OCI-LY7 (cell line): ENCODE measurements around the gene SPCS3. TPM values are rescaled to one million over a fixed set of nuclear protein-coding genes. Genes with fewer than 3 reads are reported as not detected.

Source experiments
- BruUV-seq: library from RNA; stranded (reverse); fragments of 400-500 nt; replicated peaks from 2 replicates; lab custom pipeline; 2021; lab: Mats Ljungman, UMichigan
- CTCF ChIA-PET: fragments of 300-600 bp; sonication (Branson Sonifier 250); formaldehyde crosslinking; loops from one replicate; lab custom pipeline; 2022; ENCODE audit warnings: antibody characterized with exemption; ENCODE audit not compliant: unreplicated experiment; lab: Charles Lee
- POLR2A ChIA-PET: fragments of 300-600 bp; sonication (Branson Sonifier 250); formaldehyde crosslinking; loops from one replicate; lab custom pipeline; 2022; ENCODE audit warnings: antibody characterized with exemption; lab: Charles Lee
- DNase-seq: peaks from one replicate; pipeline ENCODE4 v3.0.0-alpha.2; 2015; ENCODE audit warnings: low spot score
- H2AFZ ChIP-seq: fragments of 200-600 bp; sonication (generic), shearing (Covaris generic); 2 replicates; pipeline ENCODE4 v1.6.1; 2014; ENCODE audit warnings: mild to moderate bottlenecking, antibody characterized with exemption, low read length, moderate library complexity
- H3K27ac ChIP-seq: fragments of 200-600 bp; sonication (generic); 2 replicates; pipeline ENCODE4 v1.5.1; 2014; ENCODE audit warnings: mixed run types, low read depth, mild to moderate bottlenecking, moderate library complexity, low read length, inconsistent platforms; ENCODE audit not compliant: poor library complexity, severe bottlenecking
- H3K36me3 ChIP-seq: fragments of 200-600 bp; sonication (generic); 2 replicates; pipeline ENCODE4 v1.6.1; 2014; ENCODE audit warnings: mild to moderate bottlenecking, antibody characterized with exemption, low read length, moderate library complexity, mixed read lengths; ENCODE audit not compliant: insufficient read depth
- H3K4me1 ChIP-seq: fragments of 200-600 bp; sonication (generic); 2 replicates; pipeline ENCODE4 v1.5.1; 2014; ENCODE audit warnings: mild to moderate bottlenecking, low read length; ENCODE audit not compliant: insufficient read depth, poor library complexity, severe bottlenecking
- H3K4me2 ChIP-seq: fragments of 200-600 bp; sonication (generic); 2 replicates; pipeline ENCODE4 v1.6.1; 2014; ENCODE audit warnings: mild to moderate bottlenecking, low read length
- H3K4me3 ChIP-seq: fragments of 200-600 bp; sonication (generic); 2 replicates; pipeline ENCODE4 v1.5.1; 2014; ENCODE audit warnings: mild to moderate bottlenecking, low read depth, low read length; ENCODE audit not compliant: poor library complexity, severe bottlenecking
- H3K79me2 ChIP-seq: fragments of 200-600 bp; sonication (generic); 2 replicates; pipeline ENCODE4 v1.6.1; 2016; ENCODE audit warnings: low read depth, mild to moderate bottlenecking, low read length, moderate library complexity, mixed read lengths; ENCODE audit not compliant: insufficient read depth
- H3K9me2 ChIP-seq: fragments of 200-600 bp; sonication (generic); 2 replicates; pipeline ENCODE4 v1.6.1; 2016; ENCODE audit warnings: mild to moderate bottlenecking, low read length, mixed read lengths; ENCODE audit not compliant: insufficient read depth
- H3K9me3 ChIP-seq: fragments of 200-600 bp; sonication (generic); 2 replicates; pipeline ENCODE4 v1.6.1; 2014; ENCODE audit warnings: mild to moderate bottlenecking, mixed run types, low read length, mixed read lengths
- H4K20me1 ChIP-seq: fragments of 200-600 bp; sonication (generic); 2 replicates; pipeline ENCODE4 v1.6.1; 2014; ENCODE audit warnings: mild to moderate bottlenecking, antibody characterized with exemption, low read length, moderate library complexity, mixed read lengths; ENCODE audit not compliant: insufficient read depth
- CTCF ChIP-seq: fragments of 200-600 bp; sonication (generic); conservative IDR thresholded peaks from 2 replicates; pipeline ENCODE4 v1.5.1; 2014; ENCODE audit warnings: mild to moderate bottlenecking, antibody characterized with exemption, low read length, moderate library complexity, mixed read lengths
- EZH2phosphoT487 ChIP-seq: fragments of 200-600 bp; sonication (generic); IDR thresholded peaks from 2 replicates; pipeline ENCODE4 v1.6.1; 2018; ENCODE audit warnings: low read depth, borderline replicate concordance, mild to moderate bottlenecking, mixed run types, antibody characterized with exemption, low read length, moderate library complexity, mixed read lengths
- intact Hi-C: fragments of 100-400 bp; cut with micrococcal nuclease; formaldehyde crosslinking; loops from one replicate; pipeline ENCODE4 v1.10.0; 2022; ENCODE audit not compliant: unreplicated experiment
- total RNA-seq, 2 experiments: library from RNA; depleted of rRNA in 1 of 2; stranded (reverse); fragments of >200 nt in 1 of 2; shearing (Covaris generic) in 1 of 2; gene quantifications; 2 replicates each; pipeline ENCODE4 v1.2.3, GENCODE V29; 2014 to 2022

SPCS3 gene
- total RNA-seq, 2 experiments from 2014 or later, result 122 to 253 TPM

GRCh38 chr4:176271749-176272148 is 48.0 kb upstream of the SPCS3 start:
- Histone ChIP-seq H3K36me3 (no peaks in the 10 kb centered on the region), H3K27ac (no peak overlapping the region), H3K9me3 (no peaks in the 10 kb centered on the region), H3K9me2 (no peaks in the 10 kb centered on the region), H3K4me3 (no peak overlapping the region), H3K4me2 (no peak overlapping the region), H2AFZ (no peak overlapping the region), H4K20me1 (no peaks in the 10 kb centered on the region), H3K79me2 (no peaks in the 10 kb centered on the region), H3K4me1 (no peaks in the 10 kb centered on the region)
- TF ChIP-seq CTCF (no peak), EZH2phosphoT487 (no peak)
- no TSS peak for BruUV-seq
- CTCF ChIA-PET, result no interaction called here
- intact Hi-C loops, result no loop called here
- POLR2A ChIA-PET, result interaction anchor here (0.5 to 4.5 kb wide), 3 partner anchors 10 to 434 kb away, joined by 3 to 15 read pairs (median 3); no protein-coding TSS in a partner anchor
- DNase-seq, result no peak

- CTCF ChIA-PET, result no interaction called here
- intact Hi-C loops, result no loop called here
- no peak for DNase-seq
- no peak overlapping the region for H2AFZ ChIP-seq
- H3K9me3 ChIP-seq, result no peaks in the 10 kb centered on the region
- no peaks in the 10 kb centered on the region for H3K79me2 ChIP-seq
- H3K4me3 ChIP-seq, result no peak overlapping the region
- no TSS peak for BruUV-seq
- TF ChIP-seq EZH2phosphoT487 (no peak), CTCF (no peak)
- H3K27ac ChIP-seq, result no peak overlapping the region
- H3K36me3 ChIP-seq, result no peaks in the 10 kb centered on the region
- H3K4me1 ChIP-seq, result no peaks in the 10 kb centered on the region
- H4K20me1 ChIP-seq, result no peaks in the 10 kb centered on the region
- no peaks in the 10 kb centered on the region for H3K9me2 ChIP-seq
- H3K4me2 ChIP-seq, result no peak overlapping the region
- POLR2A ChIA-PET, result interaction anchor here (0.7 to 4.5 kb wide), 10 partner anchors 10 to 1283 kb away, joined by 3 to 15 read pairs (median 3); no protein-coding TSS in a partner anchor
These were observed 47.0 kb upstream of the SPCS3 start for GRCh38 chr4:176272799-176273198.

- intact Hi-C loops, result no loop called here
- Histone ChIP-seq H3K9me2 (no peaks in the 10 kb centered on the region), H3K9me3 (no peaks in the 10 kb centered on the region), H4K20me1 (no peaks in the 10 kb centered on the region), H3K4me1 (no peaks in the 10 kb centered on the region), H3K4me2 (no peak overlapping the region), H3K36me3 (no peaks in the 10 kb centered on the region), H3K4me3 (no peak overlapping the region), H2AFZ (no peak overlapping the region), H3K79me2 (no peaks in the 10 kb centered on the region), H3K27ac (no peak overlapping the region)
- no TSS peak for BruUV-seq
- CTCF ChIA-PET, result no interaction called here
- TF ChIP-seq CTCF (no peak), EZH2phosphoT487 (no peak)
- DNase-seq, result no peak
- POLR2A ChIA-PET, result interaction anchor here (0.5 to 4.5 kb wide), 7 partner anchors 8 to 255 kb away, joined by 3 to 15 read pairs (median 4); no protein-coding TSS in a partner anchor
These were observed 46.0 kb upstream of the SPCS3 start for GRCh38 chr4:176273736-176274135.
